HG02798 (cell line): ENCODE results near the gene FANCC.
"Not testable (repeated sequence)": the region's sequence is repeated elsewhere in the genome, so short reads cannot be mapped to it uniquely, and the experiment has no call there.

Experiments
- ATAC-seq: cut with Tn5 transposase; IDR thresholded peaks from one replicate; pipeline ENCODE4 v1.9.1; 2021; ENCODE audit warnings: mild to moderate bottlenecking; ENCODE audit not compliant: unreplicated experiment, poor library complexity

The FANCC gene

DNA sequence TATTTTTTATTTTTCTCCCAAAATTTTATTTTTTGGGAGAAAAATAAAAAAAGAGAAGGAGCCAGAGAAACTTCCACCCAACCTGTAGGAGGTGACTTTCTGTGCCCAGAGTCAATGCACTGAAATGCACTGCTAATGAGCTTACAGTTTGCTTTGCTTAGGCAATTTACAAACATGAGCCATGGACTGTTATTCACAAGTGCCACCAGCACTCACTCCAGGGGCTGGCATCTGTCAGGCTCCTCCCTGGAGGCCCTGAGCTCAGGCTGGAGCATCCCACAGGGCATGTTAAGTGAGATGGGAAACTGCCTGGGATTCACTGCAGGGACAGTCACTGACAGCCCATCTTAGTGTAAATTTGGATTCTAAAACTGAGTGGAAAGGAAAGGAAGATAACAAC is 74.9 kb downstream of the FANCC start:
- no peak for ATAC-seq

DNA sequence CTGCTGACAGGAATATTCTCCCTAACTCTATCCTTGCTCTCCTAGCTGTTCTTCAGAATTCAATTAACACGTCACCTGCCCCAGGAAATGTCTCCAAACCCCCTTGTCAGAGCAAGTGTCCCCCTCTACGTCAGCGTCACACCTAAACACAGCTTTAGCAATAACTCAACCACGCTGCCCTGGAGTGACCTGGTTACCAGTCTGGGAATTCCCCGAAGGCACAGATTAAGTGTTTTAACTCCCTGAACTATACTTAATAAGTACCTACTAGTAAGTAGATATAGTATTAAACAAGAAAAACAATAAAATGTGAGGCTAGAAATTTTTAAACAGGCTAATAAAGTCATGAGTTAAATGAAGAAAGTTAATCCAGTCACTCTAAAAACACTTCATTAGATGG is 78.4 kb downstream of the FANCC start:
- no peak for ATAC-seq

DNA sequence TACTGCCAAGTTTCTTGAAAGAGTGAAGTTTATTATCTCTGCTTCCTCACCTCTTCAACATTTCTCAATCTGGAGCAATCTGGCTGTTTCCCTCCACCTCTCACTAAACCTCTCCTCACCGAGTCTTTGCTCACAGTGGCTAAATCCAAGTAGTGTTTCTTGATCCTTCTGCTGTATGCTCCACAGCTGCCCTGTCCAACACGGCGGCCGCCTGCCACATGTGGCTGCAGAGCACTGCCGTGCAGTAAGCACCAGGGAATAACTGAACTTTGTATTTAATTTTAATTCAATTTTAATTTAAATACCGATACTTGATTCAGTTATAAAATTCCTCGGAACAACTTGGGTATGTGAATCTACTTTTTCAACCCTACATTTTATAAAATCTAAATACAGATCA is 80.2 kb downstream of the FANCC start:
- ATAC-seq: no peak

DNA sequence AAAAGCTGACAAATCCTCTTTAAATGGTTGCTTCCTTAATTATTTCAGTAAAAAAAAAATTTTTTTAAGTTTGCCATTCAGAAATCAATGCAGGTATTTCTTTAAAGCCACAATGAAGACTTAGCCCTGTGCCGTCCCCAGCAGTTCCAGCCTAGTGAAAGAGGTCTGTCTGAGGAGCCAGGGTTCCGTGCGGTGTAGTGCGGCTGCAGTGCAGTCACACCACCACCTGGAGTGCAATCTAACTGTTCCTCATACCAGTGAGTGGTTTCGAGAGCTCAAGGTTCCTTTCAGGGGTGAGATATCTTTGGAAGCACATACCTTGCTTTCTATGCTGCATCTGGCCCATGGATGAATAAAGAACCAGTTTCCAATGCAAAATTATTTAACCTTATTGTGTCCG is 87.5 kb downstream of the FANCC start:
- ATAC-seq: no peak

DNA sequence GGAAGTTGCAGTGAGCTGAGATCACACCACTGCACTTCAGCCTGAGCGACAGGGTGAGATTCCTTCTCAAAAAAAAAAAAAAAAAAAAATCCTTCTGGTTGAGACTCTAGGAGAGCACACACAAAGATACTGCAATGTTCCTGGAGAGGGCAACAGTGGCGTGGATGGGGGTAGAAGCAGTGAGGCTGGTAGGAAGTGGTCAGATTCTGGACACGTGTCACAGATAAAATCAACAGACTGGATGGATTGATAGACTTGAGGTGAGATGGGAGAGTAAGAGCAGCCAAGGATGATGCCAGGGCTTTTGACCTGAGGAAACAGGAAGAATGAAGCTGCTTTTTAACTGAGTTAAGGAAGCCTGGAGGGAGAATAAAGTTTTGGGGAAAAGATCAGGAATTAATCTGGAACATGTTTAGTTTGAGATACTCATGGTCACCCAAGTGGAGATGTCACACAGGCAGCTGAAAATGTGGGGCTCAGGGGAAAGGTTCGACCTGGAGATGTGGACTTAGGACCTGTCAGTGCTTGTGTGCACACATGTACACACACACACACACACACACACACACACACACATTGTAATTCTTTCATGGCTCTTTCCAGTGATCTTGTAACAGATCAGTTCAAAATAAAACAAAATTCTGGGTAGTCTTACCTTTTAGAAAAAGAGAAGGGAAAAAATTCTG is 88.1 kb downstream of the FANCC start:
- no peak for ATAC-seq

DNA sequence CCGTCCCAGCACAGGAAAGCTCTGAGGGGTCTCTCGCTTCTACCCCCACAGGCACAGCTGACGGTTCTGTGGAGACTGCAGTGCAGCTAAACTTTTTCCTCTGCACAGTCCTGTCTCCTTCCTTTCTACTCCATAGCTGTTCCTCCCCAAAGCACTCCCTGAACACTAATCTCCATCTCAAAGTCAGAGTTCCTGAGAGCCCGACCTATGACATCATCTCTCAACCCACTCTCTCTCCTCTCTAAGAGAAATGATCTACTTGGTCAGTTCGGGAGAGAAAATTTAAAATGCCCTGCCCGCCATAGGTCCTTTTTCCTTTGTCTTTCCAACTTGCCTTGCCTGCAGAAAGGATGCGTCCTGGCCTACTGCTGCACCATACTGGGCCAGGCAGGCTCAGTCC is 90.6 kb downstream of the FANCC start:
- ATAC-seq: no peak

DNA sequence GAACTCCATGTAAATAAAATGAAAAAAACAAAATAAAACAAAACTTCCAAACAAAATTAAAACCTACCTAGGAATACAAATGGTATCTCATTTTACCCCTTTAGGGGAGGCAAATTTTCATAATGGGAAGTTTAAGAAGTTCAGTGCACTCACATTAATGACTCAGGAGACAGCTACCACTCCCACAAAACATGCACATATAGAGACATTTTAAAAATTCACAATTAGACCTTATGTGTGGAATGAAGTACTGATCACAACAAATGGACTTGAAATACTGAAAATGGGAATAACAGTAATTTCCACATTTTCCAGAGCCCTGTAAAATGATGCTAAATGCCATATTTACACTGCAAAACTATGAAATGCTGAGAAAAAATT is 91.8 kb downstream of the FANCC start:
- no peak for ATAC-seq

DNA sequence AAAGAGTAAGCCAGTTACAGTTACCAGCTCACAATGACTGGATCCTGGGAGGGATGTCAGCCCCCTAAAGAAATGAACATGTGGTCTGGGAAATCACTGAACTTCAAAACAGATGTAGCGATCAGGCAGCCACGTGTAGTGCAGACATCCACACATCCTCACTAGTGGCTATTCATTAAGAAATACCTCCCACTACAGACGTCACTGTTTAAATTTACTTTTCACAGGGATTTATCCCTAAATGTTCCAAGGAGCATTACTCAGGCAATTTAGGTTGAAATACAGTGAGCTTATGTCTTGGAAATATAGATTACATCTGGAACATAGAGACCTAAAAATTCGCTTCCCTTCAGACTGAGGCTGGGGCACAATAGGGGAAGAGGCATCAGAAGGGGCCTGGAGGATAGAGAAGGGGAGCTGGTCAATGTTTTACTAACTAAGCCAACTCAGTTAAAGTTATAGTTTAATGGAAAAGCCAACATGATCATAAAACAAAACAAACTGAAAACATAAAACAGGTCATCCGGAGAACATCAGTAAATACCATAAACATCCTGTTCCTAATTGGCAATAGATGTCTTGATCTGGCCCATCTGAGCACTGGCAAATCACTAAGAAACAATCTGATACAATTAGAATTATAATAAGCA is 92.3 kb downstream of the FANCC start:
- no peak for ATAC-seq

DNA sequence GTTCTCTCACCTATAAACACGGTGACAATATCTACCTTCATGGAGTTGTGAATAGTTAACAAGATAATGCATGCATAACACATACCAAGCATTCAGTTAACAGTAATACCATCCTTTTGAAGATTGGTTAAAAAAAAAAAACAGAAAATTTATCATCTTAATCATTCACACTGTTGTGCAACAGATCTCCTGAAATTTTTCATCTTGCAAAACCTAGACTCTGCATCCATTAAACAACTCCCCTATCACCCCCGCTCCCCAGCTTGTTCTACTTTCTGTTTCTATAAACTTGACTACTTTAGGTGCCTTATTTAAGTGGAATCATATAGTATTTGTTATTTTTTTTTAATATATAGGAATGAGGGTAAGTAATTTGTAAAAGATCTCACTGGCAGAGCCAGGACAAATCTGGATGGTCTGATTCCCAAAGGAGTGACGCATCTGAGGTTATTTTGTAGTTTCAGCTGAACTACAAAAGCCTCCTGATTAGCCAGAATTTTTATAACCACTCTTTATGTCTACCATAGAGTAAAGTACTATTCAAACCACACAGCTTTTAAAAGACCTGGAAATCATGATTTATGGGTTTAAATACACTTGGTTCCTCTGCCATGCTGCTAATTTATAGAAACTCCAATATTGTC is 93.0 kb downstream of the FANCC start:
- ATAC-seq: no peak

DNA sequence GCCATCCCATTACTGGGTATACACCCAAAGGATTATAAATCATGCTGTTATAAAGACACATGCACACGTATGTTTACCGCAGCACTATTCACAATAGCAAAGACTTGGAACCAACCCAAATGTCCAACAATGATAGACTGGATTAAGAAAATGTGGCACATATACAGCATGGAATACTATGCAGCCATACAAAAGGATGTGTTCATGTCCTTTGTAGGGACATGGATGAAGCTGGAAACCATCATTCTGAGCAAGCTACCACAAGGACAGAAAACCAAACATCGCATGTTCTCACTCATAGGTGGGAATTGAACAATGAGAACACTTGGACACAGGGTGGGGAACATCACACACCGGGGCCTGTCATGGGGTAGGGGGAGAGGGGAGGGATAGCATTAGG is 97.2 kb downstream of the FANCC start:
- not testable (repeated sequence) for ATAC-seq

DNA sequence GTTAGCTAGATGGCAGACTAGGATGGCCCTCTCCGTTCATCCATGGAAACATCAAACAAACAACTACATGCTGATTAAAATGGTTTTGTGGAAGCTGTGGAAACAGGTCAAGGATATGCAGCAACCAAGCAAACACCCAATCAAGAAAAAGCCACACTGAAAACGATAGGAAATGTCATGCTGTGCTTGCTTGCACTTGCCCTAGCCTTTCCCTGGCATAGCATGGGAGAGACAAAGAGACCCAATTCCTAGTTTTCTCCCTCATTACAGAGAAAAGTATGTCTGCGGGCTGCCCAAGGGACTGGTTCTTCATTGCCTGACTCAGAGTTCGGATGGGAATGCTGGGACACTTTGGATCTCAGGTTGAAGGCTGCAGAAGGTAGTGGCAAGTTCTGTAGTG is 98.7 kb downstream of the FANCC start:
- ATAC-seq: no peak

DNA sequence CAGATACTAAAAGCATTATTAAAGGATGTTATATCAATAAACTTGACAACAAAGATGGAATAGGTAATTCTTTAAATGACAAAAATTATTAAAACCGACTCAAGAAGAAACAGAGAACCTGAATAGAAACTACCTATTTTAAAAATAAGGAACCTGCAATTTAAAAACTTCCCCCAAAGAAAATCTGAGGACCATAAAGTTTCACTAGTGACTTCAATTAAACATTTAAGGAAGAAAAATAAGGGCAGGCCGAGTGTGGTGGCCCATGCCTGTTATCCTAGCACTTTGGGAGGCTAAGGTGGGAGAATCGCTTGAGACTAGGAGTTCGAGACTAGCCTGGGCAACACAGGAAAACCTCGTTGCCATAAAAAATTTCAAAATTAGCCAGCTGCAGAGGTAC is 99.6 kb downstream of the FANCC start:
- no peak for ATAC-seq

DNA sequence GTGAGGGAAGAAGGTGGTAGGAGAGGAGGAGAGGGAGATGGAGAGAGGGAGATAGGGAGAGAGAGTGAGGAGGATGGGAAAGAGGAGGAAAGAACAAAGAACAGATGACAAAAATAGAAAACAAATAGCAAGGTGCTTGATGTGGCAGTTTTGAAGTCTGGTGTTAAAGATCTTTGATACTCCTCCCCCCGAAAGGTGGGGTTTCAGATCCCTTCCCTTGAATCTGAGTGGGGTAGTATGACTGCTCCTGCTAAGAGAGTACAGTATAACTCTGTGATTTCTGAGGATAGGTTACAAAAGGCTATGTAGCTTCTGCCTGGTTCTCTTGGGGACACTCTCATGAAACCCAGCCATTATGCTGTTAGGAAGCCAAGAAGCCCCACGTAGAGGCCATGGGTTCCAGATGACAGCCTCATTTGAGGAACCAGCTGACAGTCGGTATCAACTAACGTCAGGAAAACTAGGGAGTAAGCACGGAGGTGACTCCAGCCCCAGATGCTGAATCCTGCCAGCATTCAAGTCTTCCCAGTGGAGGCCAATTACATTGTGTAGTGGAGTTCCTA is 102.1 kb downstream of the FANCC start:
- ATAC-seq: no peak

DNA sequence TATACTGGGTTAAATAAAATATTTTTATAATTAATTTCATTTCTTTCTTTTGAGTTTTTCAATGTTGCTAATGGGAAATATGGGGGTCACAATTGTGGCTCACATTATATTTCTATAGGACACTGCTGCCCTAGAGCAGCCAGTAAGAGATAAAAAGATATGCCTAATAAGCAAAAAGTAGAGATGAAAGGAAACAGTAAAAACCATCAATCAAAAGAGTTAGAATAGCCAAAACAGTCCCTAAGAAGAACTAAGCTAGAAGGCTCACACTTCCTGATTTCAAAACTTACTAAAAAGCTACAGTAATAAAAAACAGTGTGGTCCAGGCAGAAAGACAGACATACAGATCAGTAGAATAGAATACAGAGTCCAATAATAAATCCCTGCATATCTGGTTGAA is 104.4 kb downstream of the FANCC start:
- no peak for ATAC-seq

DNA sequence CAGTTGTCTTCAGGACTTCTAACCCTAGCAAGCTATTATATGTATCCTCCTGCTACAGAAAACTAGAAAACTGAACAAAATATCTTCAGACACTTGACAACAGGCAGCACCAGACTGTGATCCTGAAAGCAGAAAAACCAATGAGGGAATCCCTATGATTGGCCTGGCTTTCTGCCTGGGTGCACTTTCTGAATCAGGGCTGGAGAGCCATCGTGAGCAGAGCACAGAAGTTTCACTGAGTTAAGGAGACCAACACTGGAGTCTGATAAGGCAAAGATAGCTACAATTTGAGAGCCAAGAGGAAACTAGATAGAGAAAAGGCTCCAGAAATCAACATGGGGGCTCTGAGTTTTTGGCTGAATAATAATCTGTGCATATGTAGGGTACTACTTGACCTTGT is 106.5 kb downstream of the FANCC start:
- no peak for ATAC-seq

DNA sequence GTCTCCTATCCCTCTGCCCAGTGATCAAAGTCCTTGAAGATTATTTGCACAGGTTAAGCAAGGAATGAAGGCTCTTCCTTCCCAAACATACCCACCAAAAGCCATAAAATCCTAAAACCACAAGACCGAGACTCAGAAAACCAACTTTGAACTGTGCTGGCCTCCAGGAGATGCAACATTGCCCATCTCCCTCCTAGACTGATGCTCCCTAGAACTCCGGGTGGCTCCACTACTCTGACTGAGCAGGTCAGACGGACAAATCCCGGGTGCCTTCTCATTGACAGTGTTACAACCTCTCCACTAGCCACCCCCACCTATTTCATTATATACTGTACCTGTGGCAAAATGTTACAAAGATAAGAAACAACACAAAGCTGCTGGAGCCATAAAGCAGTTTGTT is 110.1 kb downstream of the FANCC start:
- ATAC-seq: no peak

DNA sequence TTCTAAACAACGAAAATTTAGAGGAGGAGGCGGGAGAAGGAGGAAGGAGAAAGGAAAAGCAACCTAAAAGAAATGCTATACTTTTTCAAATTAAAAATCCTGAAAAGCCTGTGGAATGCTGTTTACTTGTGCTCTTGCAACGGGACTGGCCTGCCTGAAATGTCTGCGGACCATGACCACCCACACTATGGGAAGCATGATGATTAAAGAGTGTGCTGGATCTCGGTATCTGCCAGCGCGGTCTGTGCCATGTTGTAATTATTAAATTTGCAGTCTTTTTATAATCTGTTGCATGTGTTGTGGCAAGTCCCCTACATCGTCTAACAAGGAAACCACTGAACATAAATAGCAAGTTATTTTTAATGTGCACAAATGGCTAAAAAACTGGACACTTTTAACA is 111.4 kb downstream of the FANCC start:
- ATAC-seq: no peak

DNA sequence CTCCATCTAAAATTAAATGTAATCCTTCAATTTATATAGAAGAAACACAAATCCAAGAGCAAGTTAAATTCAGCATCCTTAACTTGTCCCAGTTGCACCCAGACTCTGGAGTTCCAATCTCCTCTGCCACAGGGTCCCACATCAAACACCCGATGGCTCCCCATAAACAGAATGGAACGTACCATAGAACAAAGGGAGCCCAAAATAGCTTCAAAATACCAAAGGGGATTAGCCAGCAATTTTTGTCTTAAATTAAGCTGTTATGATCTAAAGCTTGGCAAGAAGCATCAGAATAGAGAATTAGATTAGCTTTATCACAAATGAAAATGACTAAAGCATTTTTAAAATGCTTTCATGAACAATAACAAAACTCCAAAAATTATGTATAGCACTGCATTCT is 112.8 kb downstream of the FANCC start:
- no peak for ATAC-seq

DNA sequence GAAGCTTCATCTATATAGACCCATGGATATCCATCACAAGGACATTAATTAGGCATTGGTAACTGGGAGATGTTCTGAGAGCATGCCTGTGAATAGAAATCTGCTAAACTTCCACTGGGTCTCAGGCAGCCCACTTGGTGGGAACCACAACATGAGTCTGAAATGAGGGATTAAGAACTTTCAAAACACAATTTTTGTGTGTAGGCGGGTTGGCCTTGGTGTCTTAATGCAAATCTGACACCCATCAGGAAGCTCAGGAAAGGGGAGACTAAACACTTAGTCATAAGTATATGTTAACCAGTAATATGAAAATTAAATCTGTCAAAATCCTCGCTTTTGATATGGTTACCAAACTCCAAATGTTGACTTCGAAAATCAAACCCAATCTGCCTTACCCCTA is 113.2 kb downstream of the FANCC start:
- no peak for ATAC-seq

DNA sequence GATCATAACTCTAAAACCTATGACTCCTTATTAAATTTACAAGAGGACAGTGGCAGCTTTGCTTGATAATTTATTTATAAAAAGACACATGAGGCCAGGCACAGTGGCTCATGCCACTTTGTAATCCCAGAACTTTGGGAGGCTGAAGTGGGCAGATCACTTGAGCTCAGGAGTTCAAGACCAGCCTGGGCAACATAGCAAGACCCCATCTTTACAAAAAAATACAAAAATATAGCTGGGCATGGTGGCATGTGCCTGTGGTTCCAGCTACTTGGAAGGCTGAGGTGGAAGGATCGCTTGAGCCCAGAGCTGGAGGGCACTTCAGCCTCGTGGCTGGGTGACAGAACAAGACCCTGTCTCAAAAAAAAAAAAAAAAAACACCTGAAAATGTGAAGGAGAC is 114.5 kb downstream of the FANCC start:
- ATAC-seq: not testable (repeated sequence)

DNA sequence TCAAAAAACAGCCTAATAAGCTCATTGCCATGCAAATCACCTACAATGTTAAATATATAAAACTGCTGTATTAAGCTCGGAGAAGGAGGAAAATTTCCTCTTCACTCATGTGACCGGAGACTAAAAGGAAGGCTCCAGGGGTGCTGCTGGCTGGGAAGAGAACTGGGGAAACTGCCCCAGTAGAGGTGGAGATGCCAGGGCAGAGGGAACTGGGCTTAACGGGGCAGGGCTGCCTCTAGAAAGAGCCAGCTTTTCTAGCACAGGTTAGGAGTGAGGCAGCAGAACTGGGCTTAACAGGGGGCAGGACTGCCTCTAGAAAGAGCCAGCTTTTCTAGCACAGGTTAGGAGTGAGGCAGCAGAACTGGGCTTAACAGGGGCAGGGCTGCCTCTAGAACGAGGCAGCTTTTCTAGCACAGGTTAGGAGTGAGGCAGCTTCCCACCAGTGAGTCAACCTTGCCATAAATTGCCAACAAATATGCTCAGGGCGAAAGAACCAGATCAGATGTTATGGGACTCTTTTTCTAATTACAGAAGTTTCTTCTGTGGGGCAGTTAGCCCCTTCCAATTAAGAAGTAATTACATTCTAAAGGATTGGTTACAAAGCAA is 115.3 kb downstream of the FANCC start:
- ATAC-seq: no peak
